NB4 (cell line): Measurements from ENCODE around the gene APOL3.

Experiments
- DNase-seq: peaks from one replicate; pipeline ENCODE4 v3.0.0; 2010; ENCODE audit warnings: low read depth
- H3K4me3 ChIP-seq: one replicate; pipeline ENCODE4 v1.5.1; 2011; ENCODE audit warnings: mild to moderate bottlenecking, low read depth, low read length, moderate library complexity
- MYC ChIP-seq: IDR thresholded peaks from 2 replicates; pipeline ENCODE4 v1.6.1; 2011; ENCODE audit warnings: low read depth, low read length
- POLR2A ChIP-seq: IDR thresholded peaks from 2 replicates; pipeline ENCODE4 v1.6.1; 2011; ENCODE audit warnings: mild to moderate bottlenecking; ENCODE audit not compliant: insufficient read length; ENCODE audit errors: extremely low read depth
- TF ChIP-seq, protein P1 (sequence below): IDR thresholded peaks from 2 replicates; pipeline ENCODE4 v1.6.1; 2011; ENCODE audit warnings: low read depth, low read length
- TF ChIP-seq, protein P2 (sequence below): IDR thresholded peaks from one replicate; pipeline ENCODE4 v1.5.1; 2012; ENCODE audit warnings: low read depth, low read length

APOL3 gene

DNA sequence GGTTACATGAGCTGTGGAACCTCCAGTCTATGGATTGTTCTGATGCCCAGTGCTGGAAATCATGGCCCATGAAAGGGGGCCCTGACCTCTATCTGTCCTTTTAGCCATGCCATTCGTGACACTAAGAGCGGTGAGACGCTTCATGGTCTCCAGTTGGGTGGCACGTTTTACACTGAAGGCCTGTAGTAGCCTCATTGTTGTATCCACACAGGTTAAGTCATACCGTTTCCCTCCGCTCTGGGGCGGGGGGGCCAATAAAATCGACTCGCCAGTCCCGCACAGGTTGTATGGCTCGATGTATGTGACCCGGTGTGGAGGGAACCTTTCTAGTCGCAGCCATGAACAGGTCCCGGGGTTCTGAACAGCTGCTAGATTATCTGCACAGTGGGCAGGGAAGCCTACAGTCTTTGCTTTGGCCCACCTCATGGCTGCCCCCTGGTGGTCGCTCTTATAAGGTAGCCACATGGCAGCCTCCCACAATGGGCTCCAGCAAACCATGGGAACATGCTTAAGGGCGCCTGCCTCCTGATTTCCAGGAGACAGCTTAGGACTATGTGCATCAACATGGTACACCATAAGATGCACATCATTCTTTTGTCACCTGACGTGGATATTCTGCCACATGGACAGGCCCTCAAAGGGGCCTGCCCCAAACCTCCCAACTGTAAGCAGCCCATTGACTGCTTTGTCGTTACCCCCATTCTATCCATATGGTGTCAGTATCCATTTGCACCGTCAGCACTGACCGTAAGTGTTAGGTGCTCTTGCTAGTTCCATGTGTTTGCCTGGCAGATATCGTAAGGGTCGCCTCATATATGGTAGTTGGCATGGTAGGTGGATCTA is 19.7 kb upstream of the APOL3 start:
- TF ChIP-seq, protein P1, sequence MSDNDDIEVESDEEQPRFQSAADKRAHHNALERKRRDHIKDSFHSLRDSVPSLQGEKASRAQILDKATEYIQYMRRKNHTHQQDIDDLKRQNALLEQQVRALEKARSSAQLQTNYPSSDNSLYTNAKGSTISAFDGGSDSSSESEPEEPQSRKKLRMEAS, result peak; percentile 69
- no peak for TF ChIP-seq POLR2A
- TF ChIP-seq, protein P2, sequence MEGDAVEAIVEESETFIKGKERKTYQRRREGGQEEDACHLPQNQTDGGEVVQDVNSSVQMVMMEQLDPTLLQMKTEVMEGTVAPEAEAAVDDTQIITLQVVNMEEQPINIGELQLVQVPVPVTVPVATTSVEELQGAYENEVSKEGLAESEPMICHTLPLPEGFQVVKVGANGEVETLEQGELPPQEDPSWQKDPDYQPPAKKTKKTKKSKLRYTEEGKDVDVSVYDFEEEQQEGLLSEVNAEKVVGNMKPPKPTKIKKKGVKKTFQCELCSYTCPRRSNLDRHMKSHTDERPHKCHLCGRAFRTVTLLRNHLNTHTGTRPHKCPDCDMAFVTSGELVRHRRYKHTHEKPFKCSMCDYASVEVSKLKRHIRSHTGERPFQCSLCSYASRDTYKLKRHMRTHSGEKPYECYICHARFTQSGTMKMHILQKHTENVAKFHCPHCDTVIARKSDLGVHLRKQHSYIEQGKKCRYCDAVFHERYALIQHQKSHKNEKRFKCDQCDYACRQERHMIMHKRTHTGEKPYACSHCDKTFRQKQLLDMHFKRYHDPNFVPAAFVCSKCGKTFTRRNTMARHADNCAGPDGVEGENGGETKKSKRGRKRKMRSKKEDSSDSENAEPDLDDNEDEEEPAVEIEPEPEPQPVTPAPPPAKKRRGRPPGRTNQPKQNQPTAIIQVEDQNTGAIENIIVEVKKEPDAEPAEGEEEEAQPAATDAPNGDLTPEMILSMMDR, result peak; percentile 72
- 0 out of 2 replicates have a peak, but pooled peaks have one; percentile 45 for TF ChIP-seq MYC
- H3K4me3 ChIP-seq, result no peak overlapping the region
- peak; percentile 68 for DNase-seq

DNA sequence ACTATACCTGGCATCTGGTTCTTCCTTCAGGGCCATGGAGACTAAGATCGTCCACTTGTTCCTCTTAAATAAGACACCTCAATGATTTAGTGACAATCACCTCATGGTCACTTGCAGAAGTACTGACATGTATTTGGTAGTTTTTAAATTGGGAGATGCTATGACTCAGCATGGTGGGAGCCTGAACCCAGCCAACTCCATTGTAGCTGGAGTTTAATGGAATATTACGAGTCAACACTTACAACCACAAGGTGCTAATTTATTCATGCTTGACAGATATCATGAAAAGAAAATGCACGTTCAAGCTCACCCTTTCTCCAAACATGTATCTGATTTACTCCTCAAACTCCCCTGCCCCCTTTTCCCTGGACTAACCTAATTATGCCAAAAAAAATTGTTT is 16.6 kb upstream of the APOL3 start:
- TF ChIP-seq, protein P2, result no peak
- no peak for TF ChIP-seq POLR2A
- TF ChIP-seq, protein P1, result no peak
- H3K4me3 ChIP-seq, result no peak overlapping the region
- no peak for DNase-seq

DNA sequence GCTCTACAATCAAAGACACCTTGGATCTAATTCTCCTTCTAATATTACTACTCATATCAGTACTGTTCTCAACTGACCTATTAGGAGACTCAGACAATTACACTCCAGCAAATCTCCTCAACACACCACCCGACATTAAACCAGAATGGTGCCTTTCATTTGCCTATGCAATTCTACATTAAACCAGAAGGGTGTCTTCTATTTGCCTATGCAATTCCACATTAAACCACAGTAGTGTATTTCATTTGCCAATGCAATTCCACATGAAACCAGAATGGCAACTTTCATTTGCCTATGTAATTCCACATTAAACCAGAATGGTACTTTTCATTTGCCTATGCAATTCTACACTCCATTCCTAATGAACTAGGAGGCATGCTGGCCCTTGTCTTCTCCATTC is 15.3 kb upstream of the APOL3 start:
- TF ChIP-seq, protein P1, result no peak
- TF ChIP-seq POLR2A (no peak), MYC (no peak)
- TF ChIP-seq, protein P2, result no peak
- no peak for DNase-seq
- no peak overlapping the region for H3K4me3 ChIP-seq

DNA sequence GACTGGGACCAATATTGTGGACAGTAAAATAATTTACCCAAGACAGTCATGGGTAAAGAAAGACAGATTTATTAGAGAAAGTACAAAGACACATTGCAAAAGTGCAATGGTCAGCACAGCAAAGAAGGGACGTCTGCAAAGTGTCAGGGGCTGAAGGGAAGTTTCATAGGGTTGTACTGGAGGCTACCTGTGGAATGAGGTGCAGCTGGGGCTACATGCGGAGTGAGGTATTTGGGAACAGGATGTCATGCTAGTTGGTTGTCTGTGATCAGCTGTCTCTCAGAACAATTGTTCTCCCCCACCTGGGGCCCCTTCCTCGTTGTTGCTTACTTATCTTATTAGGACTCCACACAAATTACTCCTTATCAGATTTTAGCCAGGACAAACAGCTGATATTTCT is 11.4 kb upstream of the APOL3 start:
- H3K4me3 ChIP-seq, result no peak overlapping the region
- DNase-seq, result no peak
- TF ChIP-seq, protein P2, result no peak
- TF ChIP-seq MYC, result no peak

DNA sequence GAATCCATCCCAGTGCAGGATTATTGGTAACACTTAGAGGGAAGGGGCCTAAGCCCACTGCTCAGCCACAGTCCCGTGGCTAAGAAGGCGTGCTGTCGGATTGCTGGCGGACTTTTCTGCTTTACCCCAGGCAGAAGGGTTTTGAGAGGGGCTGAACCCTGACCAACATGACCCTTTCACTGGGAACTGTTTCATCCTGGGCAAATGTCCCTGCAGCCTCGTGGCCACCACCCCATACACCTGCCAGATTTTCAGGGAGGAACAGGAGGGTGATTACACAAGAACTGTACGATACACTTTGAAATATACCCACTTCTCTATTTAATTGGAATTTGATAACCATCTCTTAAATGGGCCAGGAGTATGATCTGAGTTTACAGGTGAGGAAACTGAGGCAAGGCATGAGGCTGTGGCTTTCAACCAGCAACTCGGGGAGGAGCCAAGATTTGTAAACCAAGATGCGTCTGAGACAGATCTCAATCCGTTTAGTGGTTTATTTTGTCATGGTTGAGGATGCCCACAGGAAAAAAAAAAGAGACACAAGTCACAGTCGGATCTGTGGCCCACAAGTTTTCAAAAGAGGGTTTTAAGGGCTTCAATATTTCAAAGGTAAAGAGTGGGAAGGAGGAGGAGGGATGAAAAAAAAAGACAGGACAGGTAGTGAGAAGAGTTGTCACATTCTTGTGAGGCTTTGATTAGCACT is 6.1 kb upstream of the APOL3 start:
- no peak overlapping the region for H3K4me3 ChIP-seq
- no peak for DNase-seq
- TF ChIP-seq, protein P1, result no peak
- no peak for TF ChIP-seq POLR2A
- TF ChIP-seq MYC, result no peak
- TF ChIP-seq, protein P2, result no peak
